ENCODE data around the gene HLA-DPA1. TPM values are rescaled to one million over a fixed set of nuclear protein-coding genes. Genes with fewer than 3 reads are reported as not detected.
A peak's percentile ranks its signal among the peaks of the same experiment; 100 is the strongest.

Gene HLA-DPA1
- total RNA-seq, 4 donors from 2014 or later = 20.4 to 211 (median 137) TPM

GRCh38 chr6:33075568-33076405 lies 2.3 kb upstream of the HLA-DPA1 start, which contains the start of gene HLA-DPB1:
Gene HLA-DPB1, plus strand, starts transcription at chr6:33075990. Its CDS starts 52 bp downstream, at chr6:33076042.
- TF ChIP-seq, protein P1, sequence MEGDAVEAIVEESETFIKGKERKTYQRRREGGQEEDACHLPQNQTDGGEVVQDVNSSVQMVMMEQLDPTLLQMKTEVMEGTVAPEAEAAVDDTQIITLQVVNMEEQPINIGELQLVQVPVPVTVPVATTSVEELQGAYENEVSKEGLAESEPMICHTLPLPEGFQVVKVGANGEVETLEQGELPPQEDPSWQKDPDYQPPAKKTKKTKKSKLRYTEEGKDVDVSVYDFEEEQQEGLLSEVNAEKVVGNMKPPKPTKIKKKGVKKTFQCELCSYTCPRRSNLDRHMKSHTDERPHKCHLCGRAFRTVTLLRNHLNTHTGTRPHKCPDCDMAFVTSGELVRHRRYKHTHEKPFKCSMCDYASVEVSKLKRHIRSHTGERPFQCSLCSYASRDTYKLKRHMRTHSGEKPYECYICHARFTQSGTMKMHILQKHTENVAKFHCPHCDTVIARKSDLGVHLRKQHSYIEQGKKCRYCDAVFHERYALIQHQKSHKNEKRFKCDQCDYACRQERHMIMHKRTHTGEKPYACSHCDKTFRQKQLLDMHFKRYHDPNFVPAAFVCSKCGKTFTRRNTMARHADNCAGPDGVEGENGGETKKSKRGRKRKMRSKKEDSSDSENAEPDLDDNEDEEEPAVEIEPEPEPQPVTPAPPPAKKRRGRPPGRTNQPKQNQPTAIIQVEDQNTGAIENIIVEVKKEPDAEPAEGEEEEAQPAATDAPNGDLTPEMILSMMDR (IDR thresholded peaks at IDR 0.05) = no peak
- ATAC-seq (ENCODE audit: low FRiP score) = peak; percentile 67
- DNase-seq (ENCODE audit: low spot score) = no peak

DNA sequence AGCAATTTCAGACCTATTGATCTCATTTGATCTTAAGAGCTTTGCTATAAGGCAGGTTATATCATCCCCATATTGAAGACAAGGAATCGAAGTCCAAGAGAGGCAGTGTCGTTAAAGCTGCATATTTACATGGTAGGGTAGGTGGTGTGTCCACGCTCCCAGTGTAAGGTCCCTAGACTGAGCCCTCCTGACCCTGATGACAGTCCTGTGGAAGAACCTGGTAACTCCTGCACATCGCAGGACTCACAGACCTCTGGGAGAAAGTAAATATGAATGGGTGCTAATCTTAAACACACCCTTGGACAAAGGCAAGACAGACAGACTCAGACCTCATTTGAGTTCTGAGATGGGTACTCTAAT lies 1.7 kb upstream of the HLA-DPA1 start:
- DNase-seq (ENCODE audit: low spot score) (no peak), ATAC-seq (ENCODE audit: low FRiP score) (no peak)
- TF ChIP-seq, protein P1 (IDR thresholded peaks at IDR 0.05) = no peak

- TF ChIP-seq, protein P1 (IDR thresholded peaks at IDR 0.05) = no peak
- no peak for DNase-seq (ENCODE audit: low spot score)
Observed at GRCh38 chr6:33072508-33073100, 845 bp downstream of the HLA-DPA1 start.

GRCh38 chr6:33071569-33071968 lies 1.9 kb downstream of the HLA-DPA1 start:
- TF ChIP-seq, protein P1 (IDR thresholded peaks at IDR 0.05) = no peak

More at GRCh38 chr6:33072508-33073100, 845 bp downstream of the HLA-DPA1 start:
- no peak for ATAC-seq (ENCODE audit: low FRiP score)

DNA sequence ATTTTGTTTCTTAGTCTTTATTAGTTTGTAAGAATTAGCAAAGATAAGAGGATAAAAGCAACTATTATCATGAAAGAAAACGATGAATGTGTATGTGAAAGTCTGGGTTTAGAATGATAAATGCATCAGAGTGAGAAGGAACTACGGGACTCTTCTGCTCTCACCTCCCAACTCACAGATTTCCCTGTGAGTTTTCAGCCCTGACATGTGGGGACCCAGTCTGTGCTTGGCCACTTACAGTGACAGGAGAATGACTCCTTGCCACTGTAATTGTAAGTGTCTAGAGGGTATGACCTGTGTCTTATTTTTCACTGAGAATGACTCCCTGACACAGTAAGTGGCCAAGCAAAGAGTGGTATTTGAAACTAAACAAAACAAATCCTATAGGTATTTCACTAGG lies 2.5 kb downstream of the HLA-DPA1 start:
- ATAC-seq (ENCODE audit: low FRiP score) (no peak), DNase-seq (ENCODE audit: low spot score) (no peak)
- TF ChIP-seq, protein P1 (IDR thresholded peaks at IDR 0.05) = no peak

More at GRCh38 chr6:33071569-33071968, 1.9 kb downstream of the HLA-DPA1 start:
- ATAC-seq (ENCODE audit: low FRiP score) (no peak), DNase-seq (ENCODE audit: low spot score) (no peak)

DNA sequence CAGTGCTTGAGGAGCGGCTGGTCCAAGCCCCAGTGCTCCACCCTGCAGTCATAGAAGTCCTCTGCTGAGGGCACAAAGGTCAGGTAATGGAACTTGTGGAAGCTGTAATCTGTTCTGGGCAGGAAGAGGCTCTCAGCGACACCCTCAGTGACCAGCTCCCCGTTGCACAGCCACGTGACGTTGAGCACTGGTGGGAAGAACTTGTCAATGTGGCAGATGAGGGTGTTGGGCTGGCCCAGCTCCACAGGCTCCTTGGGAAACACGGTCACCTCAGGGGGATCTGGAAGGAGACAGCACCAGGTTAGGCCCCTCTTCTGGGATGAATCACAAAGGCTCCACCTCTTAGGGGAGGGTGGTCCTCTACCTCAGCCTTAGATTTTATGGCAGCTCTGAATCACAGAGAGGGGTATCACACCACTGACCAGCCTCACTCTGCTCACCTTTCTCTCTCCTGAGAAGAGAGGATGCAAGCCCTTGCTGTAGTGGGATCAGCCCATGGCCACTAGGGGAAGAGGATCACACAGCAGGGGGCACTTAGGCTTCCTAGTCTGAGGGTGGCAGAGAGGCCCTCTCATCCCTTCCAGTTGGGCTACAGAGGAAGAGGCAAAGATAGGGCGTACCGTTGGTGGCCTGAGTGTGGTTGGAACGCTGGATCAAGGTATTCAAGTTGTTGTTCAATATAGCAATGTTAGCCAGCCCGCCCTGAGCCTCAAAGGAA lies 4.3 kb downstream of the HLA-DPA1 start:
- DNase-seq (ENCODE audit: low spot score) (no peak), ATAC-seq (ENCODE audit: low FRiP score) (no peak)
- TF ChIP-seq, protein P1 (IDR thresholded peaks at IDR 0.05) = no peak

Measured in omental fat pad (tissue), 4 donors.